K562 (cell line): ENCODE results near the gene BBLN. TPM values are rescaled to one million over a fixed set of nuclear protein-coding genes. Genes with fewer than 3 reads are reported as not detected.

ENCODE experiments used
- ATF1 ChIP-seq, 2 experiments: fragments of 450-650 bp in 1 of 2; IDR thresholded peaks; 2 replicates each; pipeline ENCODE4 v1.6.1; 2016; ENCODE audit warnings: missing compliant biosample characterization in 1 of 2, missing genetic modification characterization in 1 of 2
- CBX3 ChIP-seq, 2 experiments: IDR thresholded peaks; 1 replicate in 1 of 2; 2 replicates in 1 of 2; pipeline ENCODE4 v1.6.1; 2012; ENCODE audit warnings: inconsistent platforms in 2 of 2, low read length in 2 of 2, borderline replicate concordance in 1 of 2, control low read depth in 1 of 2
- CXXC5 ChIP-seq: fragments of 250-450 bp; sonication (Bioruptor Pico); IDR thresholded peaks from 2 replicates; pipeline ENCODE4 v1.8.0; 2022; ENCODE audit warnings: inconsistent platforms, mild to moderate bottlenecking, moderate library complexity
- DMBX1 ChIP-seq: fragments of 250-450 bp; sonication (Bioruptor Pico); IDR thresholded peaks from 2 replicates; pipeline ENCODE4 v1.8.0; 2022; ENCODE audit warnings: inconsistent platforms, mild to moderate bottlenecking, moderate library complexity, borderline replicate concordance
- GATA2 ChIP-seq: sonication (generic); formaldehyde crosslinking; IDR thresholded peaks from 2 replicates; pipeline ENCODE4 v1.4.0; 2020; ENCODE audit warnings: mild to moderate bottlenecking, missing genetic modification reagents
- GATAD2B ChIP-seq: fragments of 450-650 bp; IDR thresholded peaks from 2 replicates; pipeline ENCODE4 v1.6.1; 2017; ENCODE audit warnings: mild to moderate bottlenecking, borderline replicate concordance
- HDAC3 ChIP-seq: fragments of 450-650 bp; IDR thresholded peaks from 2 replicates; pipeline ENCODE4 v1.6.1; 2018; ENCODE audit warnings: borderline replicate concordance, mild to moderate bottlenecking, moderate library complexity; ENCODE audit not compliant: partially characterized antibody
- KDM1A ChIP-seq, 2 experiments: fragments of 450-650 bp; IDR thresholded peaks; 2 replicates each; pipeline ENCODE4 v1.6.1; 2016; ENCODE audit warnings: mild to moderate bottlenecking in 2 of 2
- KLF1 ChIP-seq: fragments of 450-650 bp; IDR thresholded peaks from 2 replicates; pipeline ENCODE4 v1.6.1; 2016; ENCODE audit warnings: missing genetic modification characterization, missing compliant biosample characterization
- KLF16 ChIP-seq: IDR thresholded peaks from 2 replicates; pipeline ENCODE4 v1.6.1; 2016; ENCODE audit warnings: antibody characterized with exemption
- MITF ChIP-seq: IDR thresholded peaks from 2 replicates; pipeline ENCODE4 v1.6.1; 2014; ENCODE audit warnings: antibody characterized with exemption
- NFIC ChIP-seq: fragments of 450-650 bp; IDR thresholded peaks from 2 replicates; pipeline ENCODE4 v1.6.1; 2017; ENCODE audit warnings: mild to moderate bottlenecking, inconsistent platforms
- NR3C1 ChIP-seq: sonication (generic); formaldehyde crosslinking; IDR thresholded peaks from 2 replicates; pipeline ENCODE4 v1.8.1; 2022; ENCODE audit warnings: missing genetic modification reagents
- NRF1 ChIP-seq, 2 experiments: fragments of 450-650 bp; IDR thresholded peaks in 1 of 2; conservative IDR thresholded peaks in 1 of 2; 2 replicates each; pipeline ENCODE4 v1.6.1; 2014; ENCODE audit warnings: mild to moderate bottlenecking in 2 of 2
- SMARCE1 ChIP-seq: fragments of 450-650 bp; IDR thresholded peaks from 2 replicates; pipeline ENCODE4 v1.7.1; 2016; ENCODE audit warnings: mild to moderate bottlenecking
- SREBF1 ChIP-seq: fragments of 150-350 bp; IDR thresholded peaks from 2 replicates; pipeline ENCODE4 v1.6.1; 2014; ENCODE audit warnings: antibody characterized with exemption, low read depth, low read length, borderline replicate concordance
- SRSF3 ChIP-seq: fragments of 200-400 bp; formaldehyde crosslinking; IDR thresholded peaks from 2 replicates; pipeline ENCODE4 v1.6.1; 2016; ENCODE audit warnings: mild to moderate bottlenecking, low read length, moderate library complexity; ENCODE audit not compliant: insufficient read depth
- TAF1 ChIP-seq: IDR thresholded peaks from 2 replicates; pipeline ENCODE4 v1.6.1; 2011; ENCODE audit warnings: mild to moderate bottlenecking, low read length, moderate library complexity; ENCODE audit not compliant: insufficient read depth, control insufficient read depth, severe bottlenecking; ENCODE audit errors: extremely low read depth
- WHSC1 ChIP-seq: IDR thresholded peaks from one replicate; pipeline ENCODE4 v1.6.1; 2012; ENCODE audit warnings: low read length, control low read depth, inconsistent platforms
- ZBTB7A ChIP-seq: IDR thresholded peaks from 2 replicates; pipeline ENCODE4 v1.6.1; 2011; ENCODE audit warnings: low read depth, mild to moderate bottlenecking, low read length, moderate library complexity, borderline replicate concordance; ENCODE audit not compliant: control insufficient read depth
- ZKSCAN8 ChIP-seq: fragments of 200-800 bp; sonication (Bioruptor generic); IDR thresholded peaks from 2 replicates; pipeline ENCODE4 v1.6.1; 2016; ENCODE audit warnings: missing genetic modification characterization, missing compliant biosample characterization
- ZNF24 ChIP-seq: fragments of 450-650 bp; IDR thresholded peaks from 2 replicates; pipeline ENCODE4 v1.6.1; 2016
- ZNF518B ChIP-seq: fragments of 250-450 bp; sonication (Bioruptor Pico); IDR thresholded peaks from 2 replicates; pipeline ENCODE4 v1.5.0; 2021; ENCODE audit warnings: mild to moderate bottlenecking, moderate library complexity
- ZNF589 ChIP-seq: fragments of 200-800 bp; sonication (Bioruptor generic); IDR thresholded peaks from 2 replicates; pipeline ENCODE4 v1.6.1; 2016; ENCODE audit warnings: low read depth, missing genetic modification characterization, missing compliant biosample characterization
- polyA plus RNA-seq, 8 experiments: library from polyadenylated mRNA; depleted of rRNA in 4 of 8; stranded (reverse) in 5 of 8; unstranded in 3 of 8; fragments of >200 nt; fragmentation: Nextera tagmentation in 2 of 8; fragmentation: Illumina TruSeq in 1 of 8; extraction: Ambion mirVana in 2 of 8; extraction: Trizol in 1 of 8; gene quantifications; 2 replicates each; pipeline versions ENCODE4 v1.2.1 to v1.2.3, GENCODE V29; 2011 to 2014; ENCODE audit warnings: inconsistent platforms in 1 of 8, missing spikeins in 1 of 8
- total RNA-seq, 7 experiments: library from RNA; depleted of rRNA in 6 of 7; stranded (reverse); fragments of >200 nt in 6 of 7; fragmentation: Illumina TruSeq in 2 of 7; extraction: Trizol in 2 of 7; gene quantifications; 2 replicates each; pipeline versions ENCODE4 v1.2.1 to v1.2.3, GENCODE V29; 2011 to 2021; ENCODE audit warnings: low replicate concordance in 1 of 7

The BBLN gene
- total and polyA plus RNA-seq, 9 of the 15 experiments (the other 6 are each of a cell fraction or from before 2014, with no cell fraction given), result 4.2 to 331 (median 87.1) TPM

- peak; percentile 86 for TF ChIP-seq MITF
- TF ChIP-seq ZNF24, result 0 out of 2 replicates have a peak, but pooled peaks have one; percentile 29
- TF ChIP-seq TAF1, result peak; percentile 44
- TF ChIP-seq HDAC3, result peak; percentile 73
- no peak for TF ChIP-seq WHSC1
- peak; percentile 66 to 77 for TF ChIP-seq KDM1A (IDR thresholded peaks at IDR 0.05)
- no peak for TF ChIP-seq ATF1 (CRISPR knock-in tag; IDR thresholded peaks at IDR 0.05)
- peak; percentile 58; the same call in 1 of the 2 replicates for TF ChIP-seq ATF1 (tag; IDR thresholded peaks at IDR 0.05)
- no peak for TF ChIP-seq ZNF518B
- TF ChIP-seq CBX3 (IDR thresholded peaks at IDR 0.05; ENCODE audit: borderline replicate concordance in 1 of 2, low read length in 2 of 2), result no peak
- 0 out of 2 replicates have a peak, but pooled peaks have one; percentile 43 for TF ChIP-seq ZNF589
- TF ChIP-seq SRSF3, result no peak
- peak; percentile 85 for TF ChIP-seq DMBX1 (CRISPR knock-in tag)
- TF ChIP-seq NRF1 (conservative IDR thresholded peaks at IDR 0.05 in 1 of 2, IDR thresholded peaks at IDR 0.05 in 1 of 2), result peak; percentile 55 to 61
- TF ChIP-seq CXXC5 (CRISPR knock-in tag), result peak; percentile 92
- TF ChIP-seq NR3C1 (CRISPR knock-in tag), result no peak
- TF ChIP-seq NFIC, result peak; percentile 87
- TF ChIP-seq KLF1, result peak; percentile 45; the same call in 1 of the 2 replicates
- TF ChIP-seq GATAD2B, result peak; percentile 93
- 0 out of 2 replicates have a peak, but pooled peaks have one; percentile 71 for TF ChIP-seq ZKSCAN8 (CRISPR knock-in tag)
- no peak for TF ChIP-seq SREBF1
- peak; percentile 96 for TF ChIP-seq SMARCE1
- TF ChIP-seq GATA2 (CRISPR knock-in tag), result peak; percentile 95
- TF ChIP-seq KLF16, result peak; percentile 93
- peak; percentile 72; the same call in 1 of the 2 replicates for TF ChIP-seq ZBTB7A
These were observed 44.6 kb upstream of the BBLN start (continued) for GRCh38 chr9:128115187-128116103.
